Gastrocnemius medialis (tissue), 4 donors: ENCODE results near the gene FEM1B. TPM values are rescaled to one million over a fixed set of nuclear protein-coding genes. Genes with fewer than 3 reads are reported as not detected.

ENCODE experiments used
- ATAC-seq, 2 donors: fragments of 150-250 bp; one replicate each; pipeline ENCODE4 v1.9.1; 2016
- DNase-seq, 2 donors: peaks; one replicate each; pipeline ENCODE4 v3.0.0-alpha.2; 2019
- H3K27ac ChIP-seq, 4 donors: fragments of 200-600 bp; sonication (generic); 1 replicate in 1 of 4; 2 replicates in 3 of 4; pipeline ENCODE4 v1.5.1; 2016 to 2018; ENCODE audit warnings: mild to moderate bottlenecking in 2 of 4, moderate library complexity in 1 of 4
- H3K27me3 ChIP-seq, 3 donors: fragments of 200-600 bp; sonication (generic) in 2 of 3; 1 replicate in 1 of 3; 2 replicates in 2 of 3; pipeline versions ENCODE4 v1.5.1 to v1.6.0; 2016 to 2019; ENCODE audit warnings: mild to moderate bottlenecking in 1 of 3, moderate library complexity in 1 of 3
- H3K36me3 ChIP-seq, 2 donors: fragments of 200-600 bp; sonication (generic) in 1 of 2; one replicate each; pipeline ENCODE4 v1.5.1; 2017 to 2018
- H3K4me1 ChIP-seq, 2 donors: fragments of 200-600 bp; sonication (generic) in 1 of 2; one replicate each; pipeline ENCODE4 v1.5.1; 2016 to 2017; ENCODE audit warnings: mild to moderate bottlenecking in 2 of 2
- H3K4me3 ChIP-seq, 4 donors: fragments of 200-600 bp; sonication (generic) in 3 of 4; 1 replicate in 1 of 4; 2 replicates in 3 of 4; pipeline ENCODE4 v1.5.1; 2016 to 2019; ENCODE audit warnings: mild to moderate bottlenecking in 2 of 4
- H3K9me3 ChIP-seq, 3 donors: fragments of 200-600 bp; sonication (generic) in 2 of 3; 1 replicate in 1 of 3; 2 replicates in 2 of 3; pipeline ENCODE4 v1.5.1; 2016 to 2019
- POLR2A ChIP-seq, 2 donors: fragments of 450-650 bp; IDR thresholded peaks; one replicate each; pipeline ENCODE4 v1.6.1; 2017; ENCODE audit warnings: antibody characterized with exemption in 2 of 2, mild to moderate bottlenecking in 2 of 2, moderate library complexity in 2 of 2
- in situ Hi-C, 4 donors: fragments of 200-750 bp; cut with MboI; loops; one replicate each; pipeline versions ENCODE4 v1.15.0 to v1.8.0; 2017; ENCODE audit warnings: low sequenced_read_pairs in 4 of 4
- intact Hi-C: fragments of 100-400 bp; cut with DNase I; formaldehyde crosslinking; loops from one replicate; pipeline ENCODE4 v1.15.1; 2023; ENCODE audit warnings: low total_unique reads
- total RNA-seq, 4 donors: library from RNA; depleted of rRNA; stranded (reverse); fragments of >200 nt; gene quantifications; one replicate each; pipeline versions ENCODE4 v1.1.0 to v1.2.3, GENCODE V29; 2016
- TF ChIP-seq, protein P1 (sequence below), 5 experiments: fragments of 450-650 bp in 3 of 5; fragments of 200-600 bp in 2 of 5; sonication (generic) in 2 of 5; IDR thresholded peaks in 4 of 5; conservative IDR thresholded peaks in 1 of 5; 1 replicate in 4 of 5; 2 replicates in 1 of 5; pipeline ENCODE4 v1.5.1; 2016 to 2019; ENCODE audit warnings: antibody characterized with exemption in 5 of 5, mild to moderate bottlenecking in 3 of 5, moderate library complexity in 3 of 5

FEM1B gene
- total RNA-seq, 4 donors from 2014 or later = 80.8 to 158 (median 124) TPM

GRCh38 chr15:68230157-68231100 is 47.1 kb upstream of the FEM1B start:
- Histone ChIP-seq H3K27me3 (no peaks in the 10 kb centered on the region), H3K4me3 (peak overlapping the region; percentile 65 to 95 (median 80)), H3K4me1 (peaks cover 4 to 12% of the 10 kb centered on the region in 2 donors), H3K9me3 (no peaks in the 10 kb centered on the region), H3K27ac (peak overlapping the region; percentile 83 to 94 (median 88)), H3K36me3 (no peaks in the 10 kb centered on the region)
- DNase-seq = no peak
- peak in 1 of 2 donors; percentile 1 for ATAC-seq
- in situ Hi-C loops = no loop called here
- intact Hi-C loops = no loop called here
- TF ChIP-seq, protein P1, sequence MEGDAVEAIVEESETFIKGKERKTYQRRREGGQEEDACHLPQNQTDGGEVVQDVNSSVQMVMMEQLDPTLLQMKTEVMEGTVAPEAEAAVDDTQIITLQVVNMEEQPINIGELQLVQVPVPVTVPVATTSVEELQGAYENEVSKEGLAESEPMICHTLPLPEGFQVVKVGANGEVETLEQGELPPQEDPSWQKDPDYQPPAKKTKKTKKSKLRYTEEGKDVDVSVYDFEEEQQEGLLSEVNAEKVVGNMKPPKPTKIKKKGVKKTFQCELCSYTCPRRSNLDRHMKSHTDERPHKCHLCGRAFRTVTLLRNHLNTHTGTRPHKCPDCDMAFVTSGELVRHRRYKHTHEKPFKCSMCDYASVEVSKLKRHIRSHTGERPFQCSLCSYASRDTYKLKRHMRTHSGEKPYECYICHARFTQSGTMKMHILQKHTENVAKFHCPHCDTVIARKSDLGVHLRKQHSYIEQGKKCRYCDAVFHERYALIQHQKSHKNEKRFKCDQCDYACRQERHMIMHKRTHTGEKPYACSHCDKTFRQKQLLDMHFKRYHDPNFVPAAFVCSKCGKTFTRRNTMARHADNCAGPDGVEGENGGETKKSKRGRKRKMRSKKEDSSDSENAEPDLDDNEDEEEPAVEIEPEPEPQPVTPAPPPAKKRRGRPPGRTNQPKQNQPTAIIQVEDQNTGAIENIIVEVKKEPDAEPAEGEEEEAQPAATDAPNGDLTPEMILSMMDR (IDR thresholded peaks at IDR 0.05 in 4 of 5, conservative IDR thresholded peaks at IDR 0.05 in 1 of 5) = no peak
- no peak for TF ChIP-seq POLR2A (IDR thresholded peaks at IDR 0.05)

DNA sequence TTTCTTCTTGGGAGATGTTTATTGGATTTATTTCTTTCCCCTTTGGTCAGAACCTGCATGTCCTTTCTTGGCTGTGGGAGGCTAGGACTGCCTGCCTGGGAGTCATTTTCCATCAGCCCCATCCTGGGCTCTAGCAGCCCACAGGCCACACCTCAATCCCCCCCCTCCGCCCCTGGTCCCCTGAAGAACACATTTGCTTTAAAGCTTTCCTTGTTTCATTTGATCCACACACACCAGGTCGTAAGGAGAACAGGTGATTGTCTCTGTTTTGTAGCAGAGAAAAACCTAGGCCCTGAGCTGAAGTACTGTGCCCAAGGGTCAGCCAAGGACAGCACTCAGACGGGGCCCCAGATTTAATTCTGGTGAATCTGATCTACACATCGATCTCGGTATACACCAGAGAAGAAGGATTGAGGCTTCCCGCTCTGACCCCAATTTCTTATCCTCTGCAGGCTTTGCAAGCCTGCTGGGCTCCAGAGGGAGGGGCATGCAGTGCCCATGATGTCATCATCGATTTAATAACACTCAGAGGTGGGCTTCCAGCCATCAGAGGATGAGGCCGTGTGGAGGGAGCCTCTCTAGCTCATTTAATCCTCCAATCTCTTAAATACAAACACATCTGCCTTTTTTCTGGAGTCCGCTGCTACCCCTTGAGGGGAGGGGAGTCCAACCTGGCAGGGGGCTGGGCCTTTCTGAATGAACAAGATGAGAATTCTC is 46.3 kb upstream of the FEM1B start:
- TF ChIP-seq, protein P1 (IDR thresholded peaks at IDR 0.05 in 4 of 5, conservative IDR thresholded peaks at IDR 0.05 in 1 of 5) = no peak
- no peak for TF ChIP-seq POLR2A (IDR thresholded peaks at IDR 0.05)
- in situ Hi-C loops (no loop called here), intact Hi-C loops (no loop called here)
- ATAC-seq (no peak), DNase-seq (no peak)
- Histone ChIP-seq H3K4me1 (peaks cover 4 to 12% of the 10 kb centered on the region in 2 donors), H3K9me3 (no peaks in the 10 kb centered on the region), H3K27me3 (no peaks in the 10 kb centered on the region), H3K4me3 (no peak overlapping the region), H3K36me3 (no peaks in the 10 kb centered on the region), H3K27ac (no peak overlapping the region)

GRCh38 chr15:68232449-68232848 is 45.1 kb upstream of the FEM1B start:
- no peak overlapping the region for H3K4me3 ChIP-seq
- no peaks in the 10 kb centered on the region for H3K36me3 ChIP-seq
- in situ Hi-C loops (no loop called here), intact Hi-C loops (no loop called here)
- no peaks in the 10 kb centered on the region for H3K9me3 ChIP-seq
- peaks cover 4 to 12% of the 10 kb centered on the region in 2 donors for H3K4me1 ChIP-seq
- H3K27me3 ChIP-seq = no peaks in the 10 kb centered on the region
- TF ChIP-seq, protein P1 (IDR thresholded peaks at IDR 0.05 in 4 of 5, conservative IDR thresholded peaks at IDR 0.05 in 1 of 5) = no peak
- no peak for TF ChIP-seq POLR2A (IDR thresholded peaks at IDR 0.05)
- DNase-seq = no peak
- no peak overlapping the region for H3K27ac ChIP-seq
- ATAC-seq = no peak

DNA sequence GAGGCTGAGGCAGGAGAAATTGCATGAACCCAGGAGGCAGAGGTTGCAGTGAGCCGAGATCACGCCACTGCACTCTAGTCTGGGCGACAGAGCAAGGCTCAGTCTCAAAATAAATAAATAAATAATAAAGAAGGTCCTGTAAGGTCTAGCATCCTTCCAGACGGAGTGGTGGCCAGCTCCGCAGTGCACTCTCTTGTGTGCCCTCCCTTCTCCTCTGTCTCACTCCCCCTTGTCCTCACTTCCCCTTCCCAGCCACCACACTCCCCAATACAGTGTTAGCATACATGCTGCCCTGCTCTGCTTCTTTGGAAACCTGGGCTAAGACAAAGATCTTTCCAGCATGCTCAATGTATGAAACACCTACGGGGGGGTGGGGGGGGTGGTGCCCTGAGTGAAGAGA is 44.6 kb upstream of the FEM1B start:
- in situ Hi-C loops = no loop called here

More for the DNA sequence above, 44.6 kb upstream of the FEM1B start:
- DNase-seq = no peak
- H3K9me3 ChIP-seq = no peaks in the 10 kb centered on the region
- H3K36me3 ChIP-seq = no peaks in the 10 kb centered on the region
- no peaks in the 10 kb centered on the region for H3K27me3 ChIP-seq
- H3K27ac ChIP-seq = no peak overlapping the region
- TF ChIP-seq, protein P1 (IDR thresholded peaks at IDR 0.05 in 4 of 5, conservative IDR thresholded peaks at IDR 0.05 in 1 of 5) = no peak
- TF ChIP-seq POLR2A (IDR thresholded peaks at IDR 0.05) = no peak
- peaks cover 4 to 12% of the 10 kb centered on the region in 2 donors for H3K4me1 ChIP-seq
- no peak overlapping the region for H3K4me3 ChIP-seq
- no peak for ATAC-seq
- intact Hi-C loops = no loop called here
